NCI-H446 treated with DMSO at 0.1 percent for 48 hours (cell line): ENCODE data around the gene SEMA4C.
A peak's percentile ranks its signal among the peaks of the same experiment; 100 is the strongest.
"Not testable (repeated sequence)": the region's sequence is repeated elsewhere in the genome, so short reads cannot be mapped to it uniquely, and the experiment has no call there.

Source experiments
- DNase-seq: peaks from one replicate; lab custom pipeline; 2025; lab: John Stamatoyannopoulos, UW

SEMA4C gene

GRCh38 chr2:96897491-96898134 is 27.7 kb upstream of the SEMA4C start:
- no peak for DNase-seq

- DNase-seq, result peak; percentile 43
Measured at GRCh38 chr2:96895746-96896651, 26.1 kb upstream of the SEMA4C start.

- DNase-seq, result no peak
Measured at GRCh38 chr2:96895032-96895745, 25.3 kb upstream of the SEMA4C start.

GRCh38 chr2:96894151-96894531 is 24.3 kb upstream of the SEMA4C start:
- no peak for DNase-seq

GRCh38 chr2:96893289-96894150 is 23.6 kb upstream of the SEMA4C start:
- DNase-seq, result no peak

- no peak for DNase-seq
Measured at GRCh38 chr2:96891591-96892333, 21.9 kb upstream of the SEMA4C start.

- no peak for DNase-seq
Measured at GRCh38 chr2:96890726-96891385, 21.0 kb upstream of the SEMA4C start.

GRCh38 chr2:96890252-96890651 is 20.4 kb upstream of the SEMA4C start:
- no peak for DNase-seq

GRCh38 chr2:96889502-96889901 is 19.6 kb upstream of the SEMA4C start:
- DNase-seq, result not testable (repeated sequence)

GRCh38 chr2:96888072-96889011 is 18.5 kb upstream of the SEMA4C start:
- DNase-seq, result no peak

GRCh38 chr2:96887493-96888012 is 17.7 kb upstream of the SEMA4C start:
- DNase-seq, result no peak

- DNase-seq, result no peak
Measured at GRCh38 chr2:96885432-96886347, 15.8 kb upstream of the SEMA4C start.

GRCh38 chr2:96884299-96885094 is 14.6 kb upstream of the SEMA4C start:
- no peak for DNase-seq

- DNase-seq, result no peak
Measured at GRCh38 chr2:96883306-96883705, 13.4 kb upstream of the SEMA4C start.

- no peak for DNase-seq
Measured at GRCh38 chr2:96882906-96883305, 13.0 kb upstream of the SEMA4C start.

GRCh38 chr2:96882230-96882629 is 12.3 kb upstream of the SEMA4C start:
- DNase-seq, result no peak
